Cerebellar nuclear complex (tissue), 1 donor: ENCODE data around the gene SPATA19.

Source experiments
- DNase-seq, 2 experiments: peaks; one replicate each; lab custom pipeline; 2025; lab: John Stamatoyannopoulos, UW

Gene SPATA19

DNA sequence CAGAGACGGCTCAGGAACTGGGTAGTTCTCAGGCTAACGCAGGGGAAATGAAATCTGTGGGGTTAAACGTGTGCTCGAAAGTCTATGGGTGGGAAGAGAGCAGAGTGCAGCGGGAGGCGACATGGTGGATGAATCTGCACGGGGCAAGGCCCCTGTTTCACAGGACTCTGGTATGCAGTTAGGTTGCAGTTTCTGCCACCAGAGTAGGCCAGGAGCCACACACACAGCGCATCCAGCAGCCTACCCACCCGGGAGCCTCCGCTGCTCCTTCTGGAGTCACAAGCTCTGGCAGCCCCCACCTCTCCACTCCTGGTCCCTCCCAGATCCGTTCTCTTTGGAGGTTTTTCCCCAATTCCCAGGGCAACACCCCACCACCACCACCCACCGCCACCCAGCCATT is 27.0 kb downstream of the SPATA19 start:
- no peak for DNase-seq

- no peak for DNase-seq
These were observed 27.9 kb downstream of the SPATA19 start for GRCh38 chr11:133817449-133817848.

- DNase-seq, result no peak
These were observed 29.0 kb downstream of the SPATA19 start for GRCh38 chr11:133816146-133816870.

GRCh38 chr11:133815636-133816035 is 29.7 kb downstream of the SPATA19 start:
- DNase-seq, result no peak

DNA sequence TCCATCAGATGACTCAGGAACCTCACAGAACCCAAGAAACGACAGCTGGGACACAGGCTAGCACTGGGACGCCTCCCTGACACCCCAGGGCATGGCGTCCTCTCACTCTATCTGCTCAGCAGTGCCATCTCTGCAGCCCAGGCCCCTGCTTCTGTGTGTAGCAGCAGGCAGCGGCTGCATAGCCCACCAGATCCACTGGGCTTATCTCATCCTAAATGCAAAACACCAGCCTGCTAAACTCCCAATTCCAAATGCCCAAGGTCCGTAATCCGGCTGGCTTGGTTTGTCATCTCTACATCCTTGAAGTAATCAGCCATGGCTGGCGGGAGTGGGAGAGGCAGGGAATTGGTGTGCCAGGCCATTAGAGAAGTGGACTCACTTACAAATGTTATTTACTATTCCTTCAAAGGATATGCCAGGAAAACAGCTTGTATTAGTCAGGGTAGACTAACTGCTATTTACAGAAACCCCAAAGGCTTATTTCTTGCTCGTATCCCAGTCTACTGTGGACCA is 30.7 kb downstream of the SPATA19 start:
- no peak for DNase-seq

DNA sequence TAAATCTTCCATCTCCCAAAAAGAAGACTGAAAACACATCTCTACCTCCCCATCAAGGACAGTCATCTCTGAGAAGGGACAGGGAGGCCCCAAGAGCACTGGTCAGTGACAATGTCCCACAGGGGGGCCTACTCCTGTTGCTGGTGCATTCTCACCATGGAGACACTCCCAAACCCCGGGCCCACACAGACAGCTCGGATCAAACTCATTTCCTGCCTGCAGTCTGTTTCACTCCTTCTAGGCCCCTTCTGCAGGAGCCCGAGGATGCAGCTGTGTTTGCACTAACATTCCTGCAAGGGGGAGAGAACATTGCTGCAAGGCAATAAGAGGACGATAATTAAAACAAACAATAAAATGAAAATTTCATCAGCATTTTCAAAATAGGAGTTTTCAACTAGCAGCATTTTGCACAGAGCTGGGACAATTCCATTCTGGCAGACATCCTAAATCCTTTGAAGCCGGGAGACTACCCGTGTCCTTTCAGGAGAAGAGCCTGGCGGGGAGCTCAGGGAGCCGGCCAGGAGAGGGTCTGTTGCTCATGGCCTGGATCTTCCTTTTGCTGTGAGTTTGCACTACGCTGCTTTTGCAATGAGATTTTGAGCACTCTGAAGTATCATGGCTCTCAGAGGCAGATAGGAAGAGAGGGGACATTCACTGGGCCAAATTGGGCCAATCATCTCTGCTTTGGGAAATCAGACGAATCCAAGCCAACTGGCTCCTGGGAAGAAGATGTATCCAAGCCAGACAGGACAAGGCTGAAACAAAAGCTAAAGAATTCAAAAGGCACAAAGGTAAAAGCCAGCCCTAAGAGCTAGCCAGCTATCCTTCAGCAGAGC is 33.2 kb downstream of the SPATA19 start:
- no peak for DNase-seq

DNA sequence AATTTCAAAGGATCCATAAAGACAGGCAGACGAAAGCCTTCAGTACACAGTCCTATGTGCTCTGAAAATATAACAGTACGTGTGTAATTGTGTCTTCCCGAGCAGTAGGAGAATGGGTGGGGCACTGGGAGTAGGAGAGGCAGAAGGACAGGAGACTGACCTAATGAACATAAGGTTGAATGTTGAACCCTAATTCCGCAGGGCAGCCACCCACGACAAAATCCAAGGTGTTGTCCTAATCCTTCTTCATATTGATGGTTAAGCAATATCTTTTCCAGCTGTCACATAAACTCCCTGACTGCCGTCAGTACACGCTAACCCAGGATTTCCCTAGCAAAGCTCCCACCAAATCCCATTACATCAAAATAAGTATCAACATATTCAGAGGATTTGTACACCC is 34.5 kb downstream of the SPATA19 start:
- no peak for DNase-seq

DNA sequence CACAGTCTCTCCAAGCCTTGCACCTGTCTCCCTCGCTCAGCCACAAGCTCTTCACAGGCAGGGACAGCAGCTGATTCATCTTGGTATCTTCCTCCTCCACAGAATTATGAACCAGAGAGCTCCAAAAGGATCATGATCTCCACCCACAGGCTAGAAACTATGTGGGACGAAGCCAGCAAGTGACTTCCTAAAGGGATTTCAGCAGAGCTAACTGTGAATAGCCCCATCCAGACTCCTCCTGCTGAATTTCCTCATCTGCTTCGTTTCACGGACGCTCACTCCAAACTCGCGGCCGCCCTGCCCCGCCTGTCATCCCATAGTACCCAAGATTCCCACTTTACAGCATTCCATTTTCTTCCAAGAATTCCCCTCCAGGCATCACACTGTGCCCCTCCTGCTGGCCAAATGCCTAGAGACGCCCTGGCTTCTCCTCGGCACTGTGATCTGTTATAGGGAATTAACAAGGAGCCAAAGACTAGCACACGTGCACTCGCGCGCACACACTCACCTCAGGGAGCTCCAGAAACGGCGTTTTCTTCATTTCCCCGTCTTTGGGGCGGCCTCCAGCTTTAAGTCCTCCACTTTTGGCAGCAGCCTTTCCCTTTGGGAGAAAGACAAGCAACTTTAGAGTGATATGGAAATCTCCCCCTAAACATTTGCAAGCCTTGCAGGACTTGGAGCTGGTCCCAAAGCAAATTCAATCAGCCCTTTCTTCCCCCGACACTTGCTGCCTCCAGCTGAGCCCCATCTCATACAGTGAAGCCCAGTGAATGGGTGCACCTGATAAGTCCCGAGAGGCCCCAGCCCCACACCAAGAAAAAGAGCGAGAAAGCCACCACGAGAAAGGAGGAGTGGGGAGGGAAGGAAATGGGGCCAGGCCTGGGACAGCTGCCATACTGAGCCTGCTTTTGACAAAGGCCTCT is 35.5 kb downstream of the SPATA19 start:
- DNase-seq, result no peak

- DNase-seq, result no peak
These were observed 36.7 kb downstream of the SPATA19 start for GRCh38 chr11:133808393-133809140.

DNA sequence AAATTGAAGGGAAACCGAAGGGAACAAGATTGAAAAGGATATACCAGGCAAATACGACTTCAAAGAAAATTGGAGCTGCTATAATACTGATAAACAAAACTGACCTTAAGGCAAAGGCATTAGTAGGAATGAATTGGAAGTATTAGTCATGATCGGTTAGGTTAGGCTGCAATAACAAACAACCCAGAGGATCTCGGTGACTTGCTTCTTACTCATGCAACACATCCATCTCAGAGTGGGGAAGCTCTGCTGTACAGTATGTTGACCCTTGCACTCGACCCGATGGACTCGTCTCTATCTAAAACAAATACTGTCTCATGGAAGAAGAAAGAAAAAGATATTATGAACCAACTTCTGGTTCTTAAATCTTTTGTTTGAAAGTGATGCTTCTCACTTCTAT is 42.3 kb downstream of the SPATA19 start:
- DNase-seq, result no peak

DNA sequence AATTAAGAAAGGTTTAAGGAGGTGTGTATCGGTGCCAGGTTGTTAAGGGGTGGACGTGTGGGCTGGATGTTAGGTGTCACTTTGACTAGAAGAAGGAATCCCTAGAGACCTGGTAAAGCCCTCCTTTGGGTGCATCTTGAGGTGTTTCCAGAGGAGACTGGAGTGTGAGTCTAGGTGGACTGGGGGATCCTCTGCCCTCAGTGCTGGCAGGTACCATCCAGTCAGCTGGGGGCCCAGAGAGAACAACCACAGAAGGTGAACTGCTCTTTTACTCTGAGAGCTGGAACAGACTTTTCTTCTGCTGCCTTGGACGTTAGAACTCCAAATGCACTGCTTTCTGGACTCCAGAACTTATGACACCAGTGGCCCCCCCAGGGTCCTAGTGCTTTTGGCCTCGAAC is 44.0 kb downstream of the SPATA19 start:
- DNase-seq, result no peak

GRCh38 chr11:133800666-133801065 is 44.6 kb downstream of the SPATA19 start:
- DNase-seq, result no peak

DNA sequence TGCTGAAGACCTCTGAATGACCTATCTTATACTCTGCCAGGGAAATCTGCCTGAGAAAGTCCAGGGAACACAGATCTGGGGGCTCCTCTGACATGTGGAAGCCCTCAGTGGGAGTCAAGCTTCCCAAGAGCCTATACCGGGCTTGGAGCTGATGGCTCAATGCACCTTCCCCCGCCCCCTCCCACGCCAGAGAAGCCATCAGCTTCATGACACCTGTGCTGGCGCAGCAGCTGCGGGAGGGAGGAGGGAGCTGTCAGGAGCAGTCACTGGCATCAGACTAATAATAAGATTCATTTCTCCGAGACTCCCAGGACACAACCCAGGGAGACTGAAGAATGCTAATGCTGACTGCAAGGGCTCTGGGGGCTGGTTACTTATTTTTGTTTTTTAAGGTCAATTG is 47.8 kb downstream of the SPATA19 start:
- no peak for DNase-seq

DNA sequence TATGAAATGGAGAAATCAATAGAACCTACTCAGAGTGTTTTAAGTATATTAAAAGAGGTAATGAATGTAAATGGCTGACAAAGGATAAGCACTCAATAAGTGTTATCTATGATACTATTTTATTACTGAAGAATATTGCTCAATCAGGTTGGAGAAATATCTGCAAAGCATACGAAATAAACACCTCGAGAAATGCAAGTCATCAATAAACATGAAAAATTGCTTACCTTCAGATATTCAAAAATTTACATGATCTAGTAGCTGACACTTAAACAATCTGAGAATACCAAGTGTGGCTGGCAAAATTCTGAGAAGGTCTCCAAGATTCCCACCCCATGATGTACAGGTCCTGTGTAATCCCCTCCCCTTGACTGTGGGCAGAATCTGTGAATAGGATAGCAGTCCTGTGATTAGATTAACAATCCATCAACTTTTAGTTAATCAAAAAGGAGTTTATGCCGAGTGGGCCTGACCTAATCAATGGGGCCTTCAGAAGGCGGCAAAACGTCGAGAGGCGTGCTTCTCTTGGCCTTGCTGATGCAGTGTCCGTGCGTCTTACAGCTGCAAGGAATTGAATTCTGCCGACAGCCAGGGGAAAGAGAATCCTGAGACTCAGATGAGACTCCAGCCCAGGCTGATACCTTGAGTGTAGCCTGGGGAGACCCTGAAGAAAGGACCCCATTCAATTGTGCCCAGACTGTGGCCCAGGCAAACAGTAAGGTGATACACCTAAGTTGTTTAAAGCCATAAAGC is 49.1 kb downstream of the SPATA19 start:
- no peak for DNase-seq

DNA sequence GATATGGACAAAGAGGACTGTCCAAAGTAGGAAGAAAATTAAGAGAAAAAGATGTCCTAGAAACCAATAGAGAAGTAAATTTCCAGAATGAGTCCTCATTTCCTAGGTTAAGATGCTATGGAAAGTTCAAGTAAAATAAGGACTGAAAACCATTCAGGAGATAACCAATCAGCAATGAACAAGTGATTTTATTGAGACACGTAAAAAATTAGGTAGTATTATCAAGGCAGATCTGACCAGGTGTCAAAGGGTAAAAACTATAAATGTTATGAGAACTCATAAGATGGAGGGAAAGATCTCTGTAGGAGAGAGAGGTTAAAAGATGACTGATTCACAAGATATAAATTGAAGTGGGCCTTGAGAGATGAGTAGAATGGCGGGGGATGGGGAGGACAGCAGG is 50.2 kb downstream of the SPATA19 start:
- DNase-seq, result no peak

GRCh38 chr11:133794205-133794604 is 51.1 kb downstream of the SPATA19 start:
- no peak for DNase-seq

GRCh38 chr11:133793271-133794035 is 51.9 kb downstream of the SPATA19 start:
- DNase-seq, result no peak

GRCh38 chr11:133790995-133791394 is 54.3 kb downstream of the SPATA19 start:
- no peak for DNase-seq
